Breast epithelium (tissue), 3 donors: ENCODE data around the gene HM13.

Experiments
- POLR2A ChIP-seq: fragments of 450-650 bp; IDR thresholded peaks from one replicate; pipeline ENCODE4 v1.6.1; 2016; ENCODE audit warnings: antibody characterized with exemption, mild to moderate bottlenecking, moderate library complexity
- POLR2AphosphoS5 ChIP-seq, 3 donors: sonication (generic); formaldehyde crosslinking; IDR thresholded peaks; one replicate each; pipeline ENCODE4 v1.6.1; 2017; ENCODE audit warnings: antibody characterized with exemption in 3 of 3
- TF ChIP-seq, protein P1 (sequence below), 3 donors: fragments of 450-650 bp; IDR thresholded peaks; one replicate each; pipeline ENCODE4 v1.5.1; 2016 to 2017; ENCODE audit warnings: antibody characterized with exemption in 3 of 3, mild to moderate bottlenecking in 3 of 3, moderate library complexity in 3 of 3

- TF ChIP-seq POLR2A (no peak), POLR2AphosphoS5 (IDR thresholded peaks at IDR 0.05) (no peak)
- TF ChIP-seq, protein P1, sequence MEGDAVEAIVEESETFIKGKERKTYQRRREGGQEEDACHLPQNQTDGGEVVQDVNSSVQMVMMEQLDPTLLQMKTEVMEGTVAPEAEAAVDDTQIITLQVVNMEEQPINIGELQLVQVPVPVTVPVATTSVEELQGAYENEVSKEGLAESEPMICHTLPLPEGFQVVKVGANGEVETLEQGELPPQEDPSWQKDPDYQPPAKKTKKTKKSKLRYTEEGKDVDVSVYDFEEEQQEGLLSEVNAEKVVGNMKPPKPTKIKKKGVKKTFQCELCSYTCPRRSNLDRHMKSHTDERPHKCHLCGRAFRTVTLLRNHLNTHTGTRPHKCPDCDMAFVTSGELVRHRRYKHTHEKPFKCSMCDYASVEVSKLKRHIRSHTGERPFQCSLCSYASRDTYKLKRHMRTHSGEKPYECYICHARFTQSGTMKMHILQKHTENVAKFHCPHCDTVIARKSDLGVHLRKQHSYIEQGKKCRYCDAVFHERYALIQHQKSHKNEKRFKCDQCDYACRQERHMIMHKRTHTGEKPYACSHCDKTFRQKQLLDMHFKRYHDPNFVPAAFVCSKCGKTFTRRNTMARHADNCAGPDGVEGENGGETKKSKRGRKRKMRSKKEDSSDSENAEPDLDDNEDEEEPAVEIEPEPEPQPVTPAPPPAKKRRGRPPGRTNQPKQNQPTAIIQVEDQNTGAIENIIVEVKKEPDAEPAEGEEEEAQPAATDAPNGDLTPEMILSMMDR (IDR thresholded peaks at IDR 0.05), result no peak
Measured at GRCh38 chr20:31497838-31498540, 16.3 kb upstream of the HM13 start.
